ENCODE results near the gene AAK1. TPM values are rescaled to one million over a fixed set of nuclear protein-coding genes. Genes with fewer than 3 reads are reported as not detected.

Gene AAK1
- polyA plus RNA-seq, 3 donors, result 9.8 to 18.9 (median 10.8) TPM

DNA sequence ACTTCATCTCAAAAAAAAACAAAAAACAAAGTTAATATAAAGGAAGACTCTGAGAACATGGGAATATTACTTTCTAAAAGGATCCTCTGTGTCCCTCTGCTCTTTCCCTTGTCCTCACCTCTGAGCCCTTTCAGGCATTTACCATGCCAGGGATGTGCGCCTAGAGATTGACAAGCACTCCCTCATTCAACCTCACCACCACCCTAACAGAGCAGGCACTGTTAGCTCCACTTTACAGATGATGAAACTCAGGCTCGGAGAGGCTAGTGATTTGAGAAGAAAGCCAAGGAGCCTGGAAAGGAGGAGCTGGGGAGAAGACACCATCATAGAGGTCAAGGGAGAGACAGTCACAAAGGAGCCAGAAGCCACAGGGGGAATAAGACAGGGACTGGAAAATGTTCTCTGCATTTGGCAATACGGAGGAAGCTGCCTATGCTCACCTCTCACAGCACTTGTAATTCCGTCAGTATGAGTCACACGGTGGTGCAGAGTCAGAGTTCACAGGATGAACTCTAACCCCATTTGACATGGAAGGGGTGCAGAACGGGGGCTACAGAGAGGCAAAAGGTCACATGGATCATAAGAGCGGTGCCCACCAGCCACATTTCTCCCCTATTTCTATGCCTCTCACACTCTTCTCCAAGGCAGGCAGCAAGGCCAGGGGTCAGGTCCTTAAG is 104.5 kb downstream of the AAK1 start:
- Histone ChIP-seq H3K4me1 (ENCODE audit: control insufficient read depth in 1 of 2, insufficient read depth in 2 of 2, low read length in 2 of 2) (peaks cover 27 to 30% of the 10 kb centered on the region in 2 donors), H3K9me3 (replicated peaks in 1 of 2; ENCODE audit: control insufficient read depth in 1 of 2, insufficient read depth in 1 of 2, low read length in 2 of 2) (peaks cover 0 to 2% of the 10 kb centered on the region in 2 donors), H3K79me2 (ENCODE audit: insufficient read depth, low read length) (peaks cover 23% of the 10 kb centered on the region), H3K4me3 (replicated peaks in 1 of 3; ENCODE audit: low read depth in 2 of 3, low read length in 3 of 3) (no peak overlapping the region), H3K27me3 (ENCODE audit: control insufficient read depth in 2 of 2, insufficient read depth in 2 of 2, low read length in 2 of 2) (no peaks in the 10 kb centered on the region), H3K36me3 (replicated peaks in 1 of 2; ENCODE audit: control insufficient read depth in 1 of 2, insufficient read depth in 2 of 2, low read length in 2 of 2) (peaks cover 20 to 56% of the 10 kb centered on the region in 2 donors), H3K4me2 (replicated peaks; ENCODE audit: extremely low read depth, low read length, poor library complexity, severe bottlenecking) (no peak overlapping the region), H3K9ac (ENCODE audit: insufficient read depth, low read length, poor library complexity, severe bottlenecking) (no peak overlapping the region), H2AFZ (ENCODE audit: insufficient read depth, low read depth, low read length, poor library complexity, severe bottlenecking) (no peak overlapping the region), H4K20me1 (ENCODE audit: insufficient read depth, low read length) (no peaks in the 10 kb centered on the region), H3K27ac (ENCODE audit: low read depth in 1 of 2, low read length in 2 of 2) (peak overlapping the region in 1 of 2 donors; percentile 38)
- peaks cover 41% of the 10 kb centered on the region for H3K4me1 Mint-ChIP-seq
- H3K4me3 Mint-ChIP-seq, result no peak overlapping the region
- H3K27ac Mint-ChIP-seq, result peak overlapping the region in 5 of 7 donors; percentile 3 to 69 (median 67)
- DNase-seq, result peak in 1 of 3 donors; percentile 24
- intact Hi-C loops (cut with micrococcal nuclease), result no loop called here
- peaks cover 0 to 2% (median 0%) of the 10 kb centered on the region in 3 donors for H3K27me3 Mint-ChIP-seq (ENCODE audit: low read depth in 3 of 3)
- TF ChIP-seq, protein P1, sequence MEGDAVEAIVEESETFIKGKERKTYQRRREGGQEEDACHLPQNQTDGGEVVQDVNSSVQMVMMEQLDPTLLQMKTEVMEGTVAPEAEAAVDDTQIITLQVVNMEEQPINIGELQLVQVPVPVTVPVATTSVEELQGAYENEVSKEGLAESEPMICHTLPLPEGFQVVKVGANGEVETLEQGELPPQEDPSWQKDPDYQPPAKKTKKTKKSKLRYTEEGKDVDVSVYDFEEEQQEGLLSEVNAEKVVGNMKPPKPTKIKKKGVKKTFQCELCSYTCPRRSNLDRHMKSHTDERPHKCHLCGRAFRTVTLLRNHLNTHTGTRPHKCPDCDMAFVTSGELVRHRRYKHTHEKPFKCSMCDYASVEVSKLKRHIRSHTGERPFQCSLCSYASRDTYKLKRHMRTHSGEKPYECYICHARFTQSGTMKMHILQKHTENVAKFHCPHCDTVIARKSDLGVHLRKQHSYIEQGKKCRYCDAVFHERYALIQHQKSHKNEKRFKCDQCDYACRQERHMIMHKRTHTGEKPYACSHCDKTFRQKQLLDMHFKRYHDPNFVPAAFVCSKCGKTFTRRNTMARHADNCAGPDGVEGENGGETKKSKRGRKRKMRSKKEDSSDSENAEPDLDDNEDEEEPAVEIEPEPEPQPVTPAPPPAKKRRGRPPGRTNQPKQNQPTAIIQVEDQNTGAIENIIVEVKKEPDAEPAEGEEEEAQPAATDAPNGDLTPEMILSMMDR (IDR thresholded peaks at IDR 0.05), result no peak
- peaks cover 0 to 2% (median 0%) of the 10 kb centered on the region in 7 donors for H3K9me3 Mint-ChIP-seq
- 100% methylated on average over 5 of the region's 7 CpGs for WGBS (ENCODE audit: insufficient coverage)
- peaks cover 56 to 69% of the 10 kb centered on the region in 2 donors for H3K36me3 Mint-ChIP-seq

DNA sequence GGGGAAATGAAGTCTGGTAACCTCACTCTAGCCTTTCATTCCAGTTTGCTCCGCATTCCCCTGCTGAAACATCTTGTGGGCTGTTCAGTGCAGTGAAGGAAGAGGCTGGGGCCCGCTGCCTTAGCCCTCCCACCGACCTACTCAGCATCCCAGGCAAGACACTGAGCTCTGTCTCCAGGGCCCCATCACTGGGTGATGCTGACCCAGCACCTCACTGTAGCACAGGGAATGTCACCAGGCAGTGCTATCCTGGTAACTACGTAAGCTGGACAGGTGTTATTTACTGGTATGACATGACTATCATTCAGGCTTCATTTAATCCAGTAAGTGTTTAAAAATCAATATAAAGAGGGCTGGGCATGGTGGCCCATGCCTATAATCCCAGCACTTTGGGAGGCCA is 105.3 kb downstream of the AAK1 start:
- WGBS (ENCODE audit: insufficient coverage), result 96% methylated on average over 4 of the region's 4 CpGs
- Histone ChIP-seq H3K36me3 (replicated peaks in 1 of 2; ENCODE audit: control insufficient read depth in 1 of 2, insufficient read depth in 2 of 2, low read length in 2 of 2) (peaks cover 19 to 57% of the 10 kb centered on the region in 2 donors), H3K27me3 (ENCODE audit: control insufficient read depth in 2 of 2, insufficient read depth in 2 of 2, low read length in 2 of 2) (no peaks in the 10 kb centered on the region), H3K79me2 (ENCODE audit: insufficient read depth, low read length) (peaks cover 22% of the 10 kb centered on the region), H3K4me2 (replicated peaks; ENCODE audit: extremely low read depth, low read length, poor library complexity, severe bottlenecking) (no peak overlapping the region), H3K9me3 (replicated peaks in 1 of 2; ENCODE audit: control insufficient read depth in 1 of 2, insufficient read depth in 1 of 2, low read length in 2 of 2) (peaks cover 0 to 8% of the 10 kb centered on the region in 2 donors), H3K27ac (ENCODE audit: low read depth in 1 of 2, low read length in 2 of 2) (no peak overlapping the region), H2AFZ (ENCODE audit: insufficient read depth, low read depth, low read length, poor library complexity, severe bottlenecking) (no peak overlapping the region), H3K4me3 (replicated peaks in 1 of 3; ENCODE audit: low read depth in 2 of 3, low read length in 3 of 3) (no peak overlapping the region), H3K9ac (ENCODE audit: insufficient read depth, low read length, poor library complexity, severe bottlenecking) (no peak overlapping the region), H3K4me1 (ENCODE audit: control insufficient read depth in 1 of 2, insufficient read depth in 2 of 2, low read length in 2 of 2) (peaks cover 27 to 30% of the 10 kb centered on the region in 2 donors), H4K20me1 (ENCODE audit: insufficient read depth, low read length) (no peaks in the 10 kb centered on the region)
- Mint-ChIP-seq H3K9me3 (peaks cover 0 to 6% (median 3%) of the 10 kb centered on the region in 7 donors), H3K27me3 (ENCODE audit: low read depth in 3 of 3) (peaks cover 0 to 2% (median 0%) of the 10 kb centered on the region in 3 donors), H3K36me3 (peaks cover 57 to 66% of the 10 kb centered on the region in 2 donors), H3K4me3 (no peak overlapping the region), H3K4me1 (peaks cover 41% of the 10 kb centered on the region), H3K27ac (peak overlapping the region in 2 of 7 donors; percentile 10 to 12)
- intact Hi-C loops (cut with micrococcal nuclease), result no loop called here
- TF ChIP-seq, protein P1 (IDR thresholded peaks at IDR 0.05), result no peak
- no peak for DNase-seq

All from CD14-positive monocyte (primary cell).